Activated CD4-positive, alpha-beta T cell treated with anti-CD3 and anti-CD28 coated beads, Interleukin-2, amount 50 U/mL, for 4 hours (primary cell): Measurements from ENCODE around the gene AKR1B15.
"Not testable (repeated sequence)": the region's sequence is repeated elsewhere in the genome, so short reads cannot be mapped to it uniquely, and the experiment has no call there.

Experiments
- DNase-seq, 2 experiments: peaks; one replicate each; pipeline ENCODE4 v3.0.0-alpha.2; 2020

The AKR1B15 gene

DNA sequence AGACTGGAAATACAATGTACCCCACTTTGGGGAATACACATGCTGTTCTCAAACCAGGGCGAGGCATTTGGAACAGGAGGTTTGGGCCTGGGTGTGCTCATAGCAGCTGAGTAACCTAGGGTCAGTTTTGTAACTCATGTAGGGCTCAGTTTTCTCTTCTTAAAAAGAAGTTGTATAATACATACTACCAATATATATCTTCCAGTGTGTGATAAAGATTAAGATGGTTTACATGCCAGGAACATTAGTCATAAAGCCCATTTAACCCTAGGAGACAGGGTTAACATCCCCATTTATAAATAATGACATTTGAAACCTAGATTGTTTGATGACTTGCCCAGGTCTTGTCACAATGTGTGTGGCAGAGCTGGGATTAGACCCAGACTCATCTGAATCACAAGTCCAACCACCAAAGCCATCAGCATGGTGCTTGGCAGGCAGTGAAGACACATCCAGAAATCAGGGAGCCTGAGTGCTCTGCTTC is 15.6 kb upstream of the AKR1B15 start:
- no peak for DNase-seq

DNA sequence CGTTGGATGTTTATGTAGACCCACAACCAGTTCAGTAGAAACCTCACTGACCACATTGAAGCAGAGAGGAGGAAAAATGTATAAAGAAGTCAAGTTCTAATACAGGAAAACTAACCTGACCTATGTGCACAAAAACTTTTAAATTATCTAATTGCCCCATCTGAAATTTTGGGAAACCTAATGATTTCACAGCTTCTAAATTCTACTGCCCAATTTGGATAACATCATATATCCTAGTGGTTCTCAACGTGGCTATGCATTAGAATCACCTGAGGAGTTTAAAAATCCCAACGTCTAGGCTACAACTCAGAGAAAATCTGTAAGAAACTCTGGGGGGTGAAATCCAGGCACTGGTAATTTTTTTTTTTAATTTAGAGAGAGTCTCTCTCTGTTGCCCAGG is 14.3 kb upstream of the AKR1B15 start:
- DNase-seq, result no peak

DNA sequence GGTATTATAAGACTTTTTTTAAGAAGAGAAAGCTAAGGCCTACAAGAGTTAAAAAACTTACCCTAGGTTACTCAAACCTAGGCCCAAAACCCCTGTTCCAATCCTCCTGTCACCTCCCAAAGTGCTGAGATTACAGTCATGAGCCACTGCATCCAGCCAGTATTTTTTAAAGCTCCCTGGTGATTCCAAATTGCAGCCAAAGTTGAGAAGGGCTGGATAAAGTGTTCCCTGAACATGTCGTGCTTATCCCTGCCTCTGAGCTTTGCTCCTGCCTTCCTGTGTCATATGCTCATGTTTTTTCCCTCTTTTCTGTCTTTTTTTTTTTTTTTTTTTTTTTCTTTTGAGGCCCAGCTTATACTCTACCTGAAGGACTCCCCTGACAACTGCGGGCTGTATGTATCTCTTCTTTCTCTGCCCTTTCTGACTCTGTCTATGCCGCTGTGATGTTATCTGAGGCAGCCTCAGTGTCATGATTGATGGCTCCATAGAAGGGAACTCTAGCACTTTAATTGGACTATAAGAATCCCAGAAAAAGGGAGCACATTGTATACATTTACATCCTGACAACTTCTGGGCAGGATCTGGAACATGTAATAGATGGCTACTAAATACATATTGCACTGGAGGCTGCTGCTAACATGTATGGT is 13.5 kb upstream of the AKR1B15 start:
- DNase-seq, result no peak

DNA sequence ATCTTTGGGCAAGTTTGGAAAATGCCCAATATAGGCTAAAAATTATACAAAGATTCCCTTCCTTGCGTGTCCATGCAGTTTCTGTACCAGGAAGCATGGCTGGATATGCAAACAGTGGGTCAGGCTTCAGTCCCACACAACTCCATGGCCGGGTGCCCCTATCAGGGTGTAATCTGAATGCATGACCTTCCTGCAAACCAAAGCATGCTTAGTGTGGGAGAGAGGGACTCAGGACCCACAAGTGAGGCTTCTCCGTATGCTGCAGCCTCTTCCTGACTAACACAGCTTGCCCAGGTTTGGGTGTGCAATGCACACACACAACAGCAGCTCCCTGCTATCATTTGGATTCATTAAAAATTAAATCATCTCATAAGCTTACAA is 13.0 kb upstream of the AKR1B15 start:
- DNase-seq, result no peak

DNA sequence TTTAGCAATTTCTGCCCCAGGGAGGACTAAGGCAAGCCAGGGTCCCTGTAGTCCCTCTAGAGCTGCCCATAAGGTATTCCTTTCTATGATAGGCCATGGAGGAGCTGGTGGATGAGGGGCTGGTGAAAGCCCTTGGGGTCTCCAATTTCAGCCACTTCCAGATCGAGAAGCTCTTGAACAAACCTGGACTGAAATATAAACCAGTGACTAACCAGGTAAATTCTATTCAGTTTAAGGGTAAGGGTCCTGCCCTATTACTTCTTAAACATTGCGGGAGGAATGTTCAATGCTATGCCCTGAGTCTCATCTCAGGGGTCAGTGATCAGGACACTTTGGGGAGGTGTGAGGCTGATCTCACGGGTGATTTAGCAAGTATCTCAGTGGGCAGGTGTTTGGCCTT is 12.4 kb upstream of the AKR1B15 start:
- DNase-seq, result not testable (repeated sequence)

DNA sequence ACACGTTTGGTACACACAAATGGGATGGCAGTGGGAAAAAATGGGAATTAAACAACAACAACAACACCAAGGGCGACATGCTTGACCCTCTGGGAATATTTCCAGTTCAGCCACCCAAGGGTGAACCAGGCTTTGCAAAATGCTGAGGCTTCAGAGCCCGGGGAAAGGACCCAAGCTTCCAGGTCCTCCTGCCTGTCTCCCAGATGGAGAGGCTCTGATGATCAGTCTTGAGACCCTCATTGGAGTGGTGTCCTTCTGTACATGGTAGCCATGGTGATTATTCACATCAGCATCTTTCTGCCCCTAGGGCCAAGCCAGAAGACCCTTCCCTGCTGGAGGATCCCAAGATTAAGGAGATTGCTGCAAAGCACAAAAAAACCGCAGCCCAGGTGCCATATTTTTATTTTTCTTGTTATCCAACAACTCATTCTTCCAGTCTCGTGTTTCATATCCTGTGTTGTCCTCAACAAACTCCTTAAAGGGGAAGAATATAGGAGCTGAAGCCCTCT is 11.6 kb upstream of the AKR1B15 start:
- not testable (repeated sequence) for DNase-seq

DNA sequence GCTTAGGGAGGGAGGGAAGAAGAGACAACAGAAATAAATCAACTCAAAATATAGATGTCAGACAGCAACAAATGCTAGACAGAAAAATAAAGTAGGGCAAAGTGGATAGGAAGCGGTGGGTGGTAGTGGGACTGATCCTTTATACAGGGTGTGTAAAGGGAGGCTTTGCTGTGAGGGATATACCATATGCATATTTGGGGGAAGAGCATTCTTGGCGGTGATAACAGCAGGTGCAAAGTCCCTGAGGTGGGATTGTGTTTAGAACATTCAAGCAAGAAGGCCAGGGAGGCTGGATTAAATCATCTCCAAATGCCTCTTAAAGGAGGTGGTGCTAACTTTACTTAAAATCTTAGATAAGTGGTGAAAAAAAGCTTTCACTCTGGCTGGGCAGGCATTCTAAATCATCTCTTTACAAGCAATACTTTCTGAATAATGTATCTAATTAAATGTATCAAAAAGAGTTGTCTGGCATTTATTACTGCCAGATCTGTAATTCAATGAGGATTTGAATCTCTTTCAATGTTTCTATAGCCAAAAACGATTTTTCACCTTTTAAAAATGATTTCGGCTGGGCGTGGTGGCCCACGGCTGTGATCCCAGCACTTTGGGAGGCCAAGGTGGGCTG is 9.4 kb upstream of the AKR1B15 start:
- no peak for DNase-seq

GRCh38 chr7:134541501-134542194 is 7.3 kb upstream of the AKR1B15 start:
- not testable (repeated sequence) for DNase-seq

DNA sequence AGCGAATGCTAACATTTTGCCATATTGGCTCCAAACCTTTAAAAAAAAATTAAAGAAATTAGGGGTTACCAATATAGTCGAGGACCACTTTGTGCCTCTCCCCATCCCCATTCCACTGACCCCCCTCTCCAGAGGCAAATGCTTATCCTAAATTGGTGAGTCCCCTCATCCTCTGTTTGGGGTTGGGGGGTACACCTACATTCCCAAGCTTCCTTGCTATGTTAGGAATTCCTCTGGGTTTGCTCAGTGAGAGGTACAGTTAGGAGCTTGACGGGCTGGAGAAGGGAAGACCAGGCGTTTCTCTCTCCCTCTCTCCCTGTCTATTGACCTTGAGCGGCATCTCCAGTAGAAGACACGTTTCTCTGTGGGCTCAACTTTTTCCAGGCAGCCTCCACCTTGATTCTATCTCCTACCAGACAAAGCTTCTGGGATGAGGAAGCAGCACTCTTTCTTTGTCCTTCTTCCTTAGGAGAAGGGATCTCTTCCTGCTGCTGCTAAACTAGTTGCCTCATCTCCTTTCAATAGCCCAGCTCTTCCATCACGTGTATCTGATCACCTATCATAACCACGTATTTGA is 6.6 kb upstream of the AKR1B15 start:
- DNase-seq, result no peak

- no peak for DNase-seq
Measured at GRCh38 chr7:134545380-134545779, 3.5 kb upstream of the AKR1B15 start.

- no peak for DNase-seq
Measured at GRCh38 chr7:134545918-134546317, 3.0 kb upstream of the AKR1B15 start.

DNA sequence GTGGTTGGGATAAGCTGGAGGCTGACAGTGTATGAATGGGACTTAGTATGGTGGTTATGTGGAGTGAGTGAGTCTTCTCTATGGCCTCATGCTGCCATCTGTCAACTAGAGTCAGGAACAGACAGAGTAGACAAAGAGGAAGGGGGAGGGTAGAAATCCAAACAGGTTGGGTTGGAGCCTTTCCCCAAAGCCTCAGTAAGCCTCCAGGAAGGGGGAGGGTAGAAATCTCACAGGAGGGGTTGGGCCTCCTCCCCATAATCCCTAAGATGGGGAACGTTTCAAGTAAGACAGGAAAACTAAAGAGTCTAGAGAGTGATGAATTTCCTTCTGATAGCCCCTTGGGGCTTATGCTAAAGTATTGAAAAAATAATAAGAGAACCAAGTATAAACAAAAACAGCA is 2.0 kb upstream of the AKR1B15 start:
- DNase-seq, result no peak

GRCh38 chr7:134547397-134548054 is 1.4 kb upstream of the AKR1B15 start:
- DNase-seq, result peak; percentile 64 to 67

DNA sequence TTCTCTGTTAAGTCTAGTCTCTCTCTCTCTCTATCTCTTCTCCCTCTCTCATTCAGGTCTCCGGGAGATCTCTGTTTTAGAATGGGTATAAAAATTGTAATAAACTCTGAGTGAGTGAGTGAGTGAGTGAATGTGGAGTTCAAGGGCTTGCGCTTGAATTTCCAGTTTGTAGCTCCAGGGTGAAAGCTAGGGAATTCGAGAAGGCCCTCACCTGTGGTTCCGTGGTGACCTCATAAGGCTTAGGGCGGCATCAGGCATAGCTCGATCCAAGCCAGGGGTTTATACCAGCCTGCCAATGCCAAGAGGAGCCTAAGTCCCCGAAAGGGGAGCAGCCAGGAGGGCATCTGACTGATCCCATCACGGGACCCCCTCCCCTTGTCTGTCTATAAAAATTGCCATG is 456 bp downstream of the AKR1B15 start:
- DNase-seq, result no peak

GRCh38 chr7:134552105-134552504 is 3.2 kb downstream of the AKR1B15 start:
- no peak for DNase-seq

GRCh38 chr7:134553976-134554375 is 5.1 kb downstream of the AKR1B15 start:
- no peak for DNase-seq

DNA sequence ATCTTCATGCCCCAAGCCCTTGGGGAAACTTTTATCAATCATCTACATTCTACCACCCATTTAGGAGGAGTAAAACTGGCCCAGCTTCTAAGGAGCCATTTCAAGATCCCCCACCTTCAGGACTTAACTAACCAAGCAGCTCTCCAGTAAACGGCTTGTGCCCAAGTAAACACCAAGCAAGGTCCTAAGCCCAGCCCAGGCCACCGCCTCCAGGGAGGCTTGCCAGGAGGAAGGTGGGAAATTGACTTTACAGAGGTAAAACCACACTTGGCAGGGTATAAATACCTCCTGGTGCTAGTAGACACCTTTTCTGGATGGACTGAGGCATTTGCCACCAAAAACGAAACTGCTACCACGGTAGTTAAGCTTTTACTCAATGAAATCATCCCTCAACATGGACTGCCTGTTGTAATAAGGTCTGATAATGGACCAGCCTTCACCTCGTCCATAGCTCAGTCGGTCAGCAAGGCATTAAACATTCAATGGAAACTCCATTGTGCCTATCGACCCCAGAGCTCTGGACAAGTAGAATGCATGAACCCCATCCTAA is 5.6 kb downstream of the AKR1B15 start:
- no peak for DNase-seq

- no peak for DNase-seq
Measured at GRCh38 chr7:134557391-134557790, 8.5 kb downstream of the AKR1B15 start.

GRCh38 chr7:134558370-134558769 is 9.5 kb downstream of the AKR1B15 start:
- no peak for DNase-seq

DNA sequence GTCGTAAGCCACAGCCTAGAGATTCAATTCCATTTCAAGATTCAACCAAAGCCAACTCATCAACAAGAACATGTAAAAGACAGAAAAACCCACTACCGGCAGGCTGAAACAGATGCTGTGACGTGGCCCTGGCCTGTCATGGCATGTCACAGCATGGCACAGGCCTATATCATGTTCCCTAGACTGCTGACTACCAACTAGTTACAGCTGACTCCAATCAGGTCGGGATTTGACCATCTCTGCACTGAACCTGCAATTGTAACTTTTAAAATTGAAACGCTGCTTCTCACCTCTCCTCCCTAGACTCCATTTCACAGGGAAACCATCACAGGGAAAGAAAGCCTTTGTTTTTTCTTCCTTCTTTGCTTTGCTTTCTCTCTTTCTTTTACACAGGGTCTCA is 12.7 kb downstream of the AKR1B15 start:
- not testable (repeated sequence) for DNase-seq

DNA sequence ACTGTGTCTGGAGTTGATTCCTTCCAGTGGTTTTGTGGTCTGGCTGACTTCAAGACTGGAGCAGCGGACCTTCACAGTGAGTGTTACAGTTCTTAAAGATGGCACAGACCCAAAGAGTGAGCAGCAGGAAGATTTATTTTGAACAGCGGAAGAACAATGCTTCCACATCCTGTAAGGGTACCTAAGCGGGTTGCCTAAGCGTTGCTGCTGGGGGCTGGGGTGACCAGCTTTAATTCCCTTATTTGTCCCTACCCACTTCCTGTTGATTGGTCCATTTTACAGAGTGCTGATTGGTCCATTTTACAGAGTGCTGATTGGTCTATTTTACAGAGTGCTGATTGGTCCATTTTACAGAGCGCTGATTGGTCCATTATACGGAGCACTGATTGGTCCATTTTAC is 13.2 kb downstream of the AKR1B15 start:
- no peak for DNase-seq

GRCh38 chr7:134563398-134563749 is 14.5 kb downstream of the AKR1B15 start:
- not testable (repeated sequence) for DNase-seq

DNA sequence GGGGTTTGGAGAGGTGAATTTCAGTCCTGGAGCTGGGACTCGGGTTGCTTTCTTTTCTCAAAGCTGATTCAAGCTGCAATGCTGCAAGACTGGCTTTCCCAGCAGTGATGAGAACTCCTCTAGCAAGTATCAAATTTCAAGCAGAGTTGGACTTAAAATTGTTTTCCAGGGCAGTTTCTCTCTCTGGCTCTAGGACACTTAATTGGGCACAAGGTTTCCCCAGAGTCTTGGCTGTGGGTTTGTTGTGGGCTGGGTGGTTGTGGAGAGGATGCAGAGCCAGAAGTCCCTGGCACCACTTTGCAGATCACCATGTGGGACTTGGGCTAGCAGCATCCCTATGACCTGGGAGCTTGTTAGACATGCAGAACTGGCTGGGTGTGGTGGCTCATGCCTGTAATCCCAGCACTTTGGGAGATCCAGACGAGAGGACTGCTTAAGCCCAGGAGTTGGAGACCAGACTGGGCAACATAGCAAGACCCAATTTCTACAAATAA is 16.8 kb downstream of the AKR1B15 start:
- DNase-seq, result no peak
